Measurements from ENCODE around the gene ARID5B. TPM values are rescaled to one million over a fixed set of nuclear protein-coding genes. Genes with fewer than 3 reads are reported as not detected.

The ARID5B gene
- total RNA-seq, 1 donor from 2014 or later = 1.1 TPM

DNA sequence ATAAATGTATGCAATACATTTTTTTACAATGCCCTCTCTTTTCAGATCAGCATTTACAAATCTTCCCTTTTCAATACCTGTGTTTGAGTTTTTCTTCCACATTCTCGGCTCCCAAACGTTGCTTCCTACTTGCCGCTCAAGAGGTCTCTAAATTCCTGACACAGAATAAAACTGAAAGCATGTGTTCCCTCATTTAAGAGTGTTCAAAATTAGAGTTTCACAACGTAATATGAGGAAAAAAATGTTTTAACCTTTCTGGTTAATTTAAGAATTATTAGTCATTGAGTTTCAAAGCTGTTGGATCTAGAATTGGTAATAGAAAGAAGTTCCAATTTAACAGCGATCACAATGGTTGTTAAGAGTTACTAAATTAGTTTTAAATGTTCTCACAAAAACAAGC lies 100.4 kb downstream of the ARID5B start:
- peaks cover 3% of the 10 kb centered on the region for H3K4me1 Mint-ChIP-seq (ENCODE audit: low read depth, unreplicated experiment)

DNA sequence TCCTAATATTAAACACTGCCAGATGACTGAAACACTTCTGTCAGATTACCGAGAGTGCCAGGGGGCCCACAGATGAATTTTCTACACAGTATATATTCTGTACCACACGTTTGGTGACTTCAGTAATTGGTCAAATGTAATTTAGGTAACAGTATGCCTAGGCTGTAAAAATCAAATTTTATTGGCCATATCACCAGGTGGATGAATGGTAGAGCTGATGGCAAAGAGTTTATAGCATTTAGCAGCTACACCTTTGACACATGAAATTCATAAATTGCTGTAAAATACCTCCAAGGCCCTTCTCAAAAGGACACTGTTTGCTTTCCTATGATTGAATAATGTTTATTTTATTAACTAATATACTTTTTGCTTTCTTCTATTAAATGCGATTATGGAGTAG lies 101.3 kb downstream of the ARID5B start:
- TF ChIP-seq, protein P1, sequence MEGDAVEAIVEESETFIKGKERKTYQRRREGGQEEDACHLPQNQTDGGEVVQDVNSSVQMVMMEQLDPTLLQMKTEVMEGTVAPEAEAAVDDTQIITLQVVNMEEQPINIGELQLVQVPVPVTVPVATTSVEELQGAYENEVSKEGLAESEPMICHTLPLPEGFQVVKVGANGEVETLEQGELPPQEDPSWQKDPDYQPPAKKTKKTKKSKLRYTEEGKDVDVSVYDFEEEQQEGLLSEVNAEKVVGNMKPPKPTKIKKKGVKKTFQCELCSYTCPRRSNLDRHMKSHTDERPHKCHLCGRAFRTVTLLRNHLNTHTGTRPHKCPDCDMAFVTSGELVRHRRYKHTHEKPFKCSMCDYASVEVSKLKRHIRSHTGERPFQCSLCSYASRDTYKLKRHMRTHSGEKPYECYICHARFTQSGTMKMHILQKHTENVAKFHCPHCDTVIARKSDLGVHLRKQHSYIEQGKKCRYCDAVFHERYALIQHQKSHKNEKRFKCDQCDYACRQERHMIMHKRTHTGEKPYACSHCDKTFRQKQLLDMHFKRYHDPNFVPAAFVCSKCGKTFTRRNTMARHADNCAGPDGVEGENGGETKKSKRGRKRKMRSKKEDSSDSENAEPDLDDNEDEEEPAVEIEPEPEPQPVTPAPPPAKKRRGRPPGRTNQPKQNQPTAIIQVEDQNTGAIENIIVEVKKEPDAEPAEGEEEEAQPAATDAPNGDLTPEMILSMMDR (IDR thresholded peaks at IDR 0.05; ENCODE audit: partially characterized antibody, unreplicated experiment) = no peak
- H3K36me3 Mint-ChIP-seq (ENCODE audit: unreplicated experiment) = no peaks in the 10 kb centered on the region
- H3K27ac Mint-ChIP-seq (ENCODE audit: unreplicated experiment) = no peak overlapping the region
- peaks cover 2% of the 10 kb centered on the region for H3K9me3 Mint-ChIP-seq (ENCODE audit: unreplicated experiment)
- no peak for DNase-seq
- no peak overlapping the region for H3K4me3 Mint-ChIP-seq (ENCODE audit: unreplicated experiment)
- H3K27me3 Mint-ChIP-seq (ENCODE audit: unreplicated experiment) = no peaks in the 10 kb centered on the region
- peaks cover 3% of the 10 kb centered on the region for H3K4me1 Mint-ChIP-seq (ENCODE audit: low read depth, unreplicated experiment)

More for the DNA sequence above, 100.4 kb downstream of the ARID5B start:
- TF ChIP-seq, protein P1 (IDR thresholded peaks at IDR 0.05; ENCODE audit: partially characterized antibody, unreplicated experiment) = no peak
- H3K27ac Mint-ChIP-seq (ENCODE audit: unreplicated experiment) = no peak overlapping the region
- H3K4me3 Mint-ChIP-seq (ENCODE audit: unreplicated experiment) = no peak overlapping the region
- H3K36me3 Mint-ChIP-seq (ENCODE audit: unreplicated experiment) = no peaks in the 10 kb centered on the region
- no peak for DNase-seq
- peaks cover 2% of the 10 kb centered on the region for H3K9me3 Mint-ChIP-seq (ENCODE audit: unreplicated experiment)
- H3K27me3 Mint-ChIP-seq (ENCODE audit: unreplicated experiment) = no peaks in the 10 kb centered on the region

DNA sequence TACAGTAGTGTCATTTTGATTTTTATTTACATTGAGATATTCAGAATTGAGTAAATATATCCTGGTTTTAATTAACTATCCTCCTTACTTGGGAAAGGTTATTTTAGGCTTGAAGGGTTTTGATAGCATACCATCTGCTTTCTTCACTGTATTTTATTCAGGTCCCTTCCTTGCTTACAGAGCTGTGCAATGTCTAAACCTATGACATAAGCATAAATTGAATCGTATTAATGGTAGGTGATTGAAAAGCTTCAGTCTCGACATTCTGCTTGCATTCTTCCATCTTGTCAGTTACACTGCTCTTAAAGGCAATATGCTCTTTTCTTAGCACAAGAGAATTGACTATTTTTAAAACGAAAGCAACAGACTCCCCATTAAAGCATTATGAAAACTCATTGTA lies 102.5 kb downstream of the ARID5B start:
- Mint-ChIP-seq H3K27ac (ENCODE audit: unreplicated experiment) (no peak overlapping the region), H3K36me3 (ENCODE audit: unreplicated experiment) (no peaks in the 10 kb centered on the region), H3K27me3 (ENCODE audit: unreplicated experiment) (no peaks in the 10 kb centered on the region), H3K9me3 (ENCODE audit: unreplicated experiment) (peaks cover 2% of the 10 kb centered on the region), H3K4me3 (ENCODE audit: unreplicated experiment) (no peak overlapping the region), H3K4me1 (ENCODE audit: low read depth, unreplicated experiment) (no peaks in the 10 kb centered on the region)
- TF ChIP-seq, protein P1 (IDR thresholded peaks at IDR 0.05; ENCODE audit: partially characterized antibody, unreplicated experiment) = no peak
- DNase-seq = no peak

DNA sequence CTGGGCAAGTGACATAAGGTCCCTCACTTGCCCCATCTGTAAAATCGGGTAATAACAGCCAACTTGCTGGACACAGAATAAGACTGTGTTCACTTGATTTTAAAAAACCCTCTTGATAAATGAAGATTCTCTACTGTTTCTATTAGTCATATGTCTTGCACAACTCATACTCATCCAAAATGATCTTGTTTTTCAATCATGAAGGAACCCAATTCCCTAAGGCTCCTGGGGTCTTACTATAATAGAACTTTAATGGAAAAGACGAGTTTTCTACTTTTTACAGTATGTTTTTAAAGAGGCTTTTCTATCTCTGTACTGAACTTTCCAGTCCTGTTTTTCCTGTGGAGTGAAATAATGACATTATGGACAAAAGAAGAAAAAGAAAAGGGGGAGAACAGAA lies 103.8 kb downstream of the ARID5B start:
- H3K27me3 Mint-ChIP-seq (ENCODE audit: unreplicated experiment) = no peaks in the 10 kb centered on the region

DNA sequence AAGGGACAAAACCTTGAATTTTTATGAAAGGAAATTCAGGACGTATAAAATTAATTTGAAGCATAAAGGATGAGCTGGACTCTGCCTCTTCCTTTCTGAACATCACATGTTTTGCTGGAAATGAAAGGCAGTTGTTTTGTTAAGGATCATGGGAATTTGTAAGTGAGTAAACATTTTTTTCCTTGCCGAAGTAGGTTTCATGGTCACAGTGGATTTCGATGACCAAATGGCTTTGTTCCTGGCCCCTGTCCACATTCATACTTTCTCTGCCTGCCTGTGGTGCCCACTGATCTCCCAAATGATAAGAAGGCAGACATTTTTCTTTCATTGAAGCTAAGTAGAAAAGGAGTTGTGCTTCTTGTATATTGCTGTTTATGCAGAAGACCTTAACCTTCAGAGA lies 104.2 kb downstream of the ARID5B start:
- no peak for DNase-seq
- no peaks in the 10 kb centered on the region for H3K36me3 Mint-ChIP-seq (ENCODE audit: unreplicated experiment)
- H3K9me3 Mint-ChIP-seq (ENCODE audit: unreplicated experiment) = peaks cover 2% of the 10 kb centered on the region
- H3K4me1 Mint-ChIP-seq (ENCODE audit: low read depth, unreplicated experiment) = no peaks in the 10 kb centered on the region
- TF ChIP-seq, protein P1 (IDR thresholded peaks at IDR 0.05; ENCODE audit: partially characterized antibody, unreplicated experiment) = no peak
- H3K4me3 Mint-ChIP-seq (ENCODE audit: unreplicated experiment) = no peak overlapping the region
- H3K27ac Mint-ChIP-seq (ENCODE audit: unreplicated experiment) = no peak overlapping the region
- H3K27me3 Mint-ChIP-seq (ENCODE audit: unreplicated experiment) = no peaks in the 10 kb centered on the region

More for the DNA sequence above, 103.8 kb downstream of the ARID5B start:
- Mint-ChIP-seq H3K27ac (ENCODE audit: unreplicated experiment) (no peak overlapping the region), H3K4me3 (ENCODE audit: unreplicated experiment) (no peak overlapping the region), H3K4me1 (ENCODE audit: low read depth, unreplicated experiment) (no peaks in the 10 kb centered on the region), H3K9me3 (ENCODE audit: unreplicated experiment) (peaks cover 2% of the 10 kb centered on the region), H3K36me3 (ENCODE audit: unreplicated experiment) (no peaks in the 10 kb centered on the region)
- TF ChIP-seq, protein P1 (IDR thresholded peaks at IDR 0.05; ENCODE audit: partially characterized antibody, unreplicated experiment) = no peak
- no peak for DNase-seq

Measured in glutamatergic neuron (in vitro differentiated cells).